T-helper 22 cell (primary cell): Measurements from ENCODE around the gene CFAP251.

Experiments
- DNase-seq: peaks from one replicate; pipeline ENCODE4 v3.0.0-alpha.2; 2020; ENCODE audit warnings: low read depth

Gene CFAP251

DNA sequence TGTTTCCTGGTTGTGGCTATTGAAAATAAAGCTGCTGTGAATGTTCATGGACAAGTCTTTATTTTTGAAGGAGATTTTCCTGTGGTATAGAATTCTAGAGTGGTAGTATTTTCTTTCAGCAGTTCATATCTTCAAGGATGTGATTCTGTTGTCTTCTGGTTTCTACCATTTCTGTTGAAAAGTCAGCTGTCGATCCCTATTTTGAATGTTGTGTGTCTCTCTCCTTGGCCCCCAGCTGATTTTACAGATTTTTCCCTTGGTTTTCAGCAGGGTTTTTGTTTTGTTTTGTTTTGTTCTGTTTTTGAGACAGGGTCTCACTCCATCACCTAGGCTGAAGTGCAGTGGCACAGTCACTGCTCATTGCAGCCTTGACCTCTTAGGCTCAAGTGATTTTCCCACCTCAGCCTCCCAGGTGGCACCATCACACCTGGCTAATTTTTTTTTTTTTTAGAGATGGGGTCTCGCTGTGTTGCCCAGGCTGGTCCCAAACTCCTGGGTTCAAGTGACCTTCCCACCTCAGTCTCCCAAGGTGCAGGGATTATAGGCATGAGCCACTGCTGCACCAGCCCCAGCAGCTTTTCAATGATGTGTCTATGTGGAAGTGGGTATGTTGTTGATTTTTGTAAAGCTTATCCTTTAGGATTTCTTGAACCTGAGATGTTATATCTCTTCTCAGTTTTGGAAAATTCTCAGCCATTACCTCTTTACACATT lies 28.1 kb downstream of the CFAP251 start:
- no peak for DNase-seq

GRCh38 chr12:121947981-121948380 lies 29.6 kb downstream of the CFAP251 start:
- DNase-seq = no peak

DNA sequence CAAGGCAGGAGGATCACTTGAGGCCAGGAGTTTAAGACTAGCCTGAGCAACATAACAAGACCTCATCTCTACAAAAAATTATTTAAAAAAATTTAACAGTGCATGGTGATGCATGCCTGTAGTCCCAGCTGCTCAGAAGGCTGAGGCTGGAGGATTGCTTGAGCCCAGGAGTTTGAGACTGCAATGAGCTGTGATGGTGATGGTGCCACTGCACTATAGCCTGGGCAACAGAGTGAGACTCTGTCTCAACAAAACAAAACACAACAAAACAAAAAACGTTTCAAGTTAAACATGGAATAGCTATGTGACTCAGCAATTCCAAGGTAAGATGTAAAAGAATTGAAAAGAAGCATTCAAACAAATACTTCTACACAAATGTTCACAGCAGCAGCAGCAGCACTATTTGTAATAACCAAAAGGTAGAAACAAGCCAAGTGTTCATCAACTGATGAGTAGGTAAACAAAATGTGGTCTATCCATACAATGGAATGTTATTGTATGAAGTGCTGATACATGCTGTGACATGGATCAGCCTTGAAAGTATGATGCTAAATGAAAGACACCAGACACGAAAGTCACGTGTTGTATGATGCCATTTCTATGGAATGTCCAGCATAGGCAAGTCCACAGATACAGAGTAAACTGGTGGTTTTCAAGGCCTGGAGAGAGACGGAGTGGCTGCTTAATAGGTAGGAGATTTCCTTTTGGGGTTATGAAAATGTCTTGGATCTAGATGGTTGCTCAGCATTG lies 31.4 kb downstream of the CFAP251 start:
- no peak for DNase-seq

GRCh38 chr12:121953117-121953692 lies 34.8 kb downstream of the CFAP251 start:
- no peak for DNase-seq

DNA sequence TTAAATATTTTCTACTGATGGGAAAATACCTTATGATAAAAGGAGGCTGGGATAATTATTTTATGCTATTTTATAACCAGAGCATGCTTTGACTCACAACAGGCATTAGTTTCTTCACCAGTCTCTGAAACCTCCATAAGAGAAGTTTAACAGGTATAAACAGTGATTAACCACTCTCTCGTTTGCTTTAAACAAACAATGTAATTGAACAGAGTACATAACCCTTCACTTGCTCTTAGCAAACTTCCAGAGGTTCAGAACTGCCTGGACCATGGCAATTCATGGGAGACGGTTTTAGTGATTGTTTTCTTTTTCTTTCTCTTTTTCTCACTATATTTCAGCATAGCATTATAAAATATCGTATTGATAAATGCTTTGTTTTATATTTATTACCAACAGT lies 35.3 kb downstream of the CFAP251 start:
- no peak for DNase-seq

DNA sequence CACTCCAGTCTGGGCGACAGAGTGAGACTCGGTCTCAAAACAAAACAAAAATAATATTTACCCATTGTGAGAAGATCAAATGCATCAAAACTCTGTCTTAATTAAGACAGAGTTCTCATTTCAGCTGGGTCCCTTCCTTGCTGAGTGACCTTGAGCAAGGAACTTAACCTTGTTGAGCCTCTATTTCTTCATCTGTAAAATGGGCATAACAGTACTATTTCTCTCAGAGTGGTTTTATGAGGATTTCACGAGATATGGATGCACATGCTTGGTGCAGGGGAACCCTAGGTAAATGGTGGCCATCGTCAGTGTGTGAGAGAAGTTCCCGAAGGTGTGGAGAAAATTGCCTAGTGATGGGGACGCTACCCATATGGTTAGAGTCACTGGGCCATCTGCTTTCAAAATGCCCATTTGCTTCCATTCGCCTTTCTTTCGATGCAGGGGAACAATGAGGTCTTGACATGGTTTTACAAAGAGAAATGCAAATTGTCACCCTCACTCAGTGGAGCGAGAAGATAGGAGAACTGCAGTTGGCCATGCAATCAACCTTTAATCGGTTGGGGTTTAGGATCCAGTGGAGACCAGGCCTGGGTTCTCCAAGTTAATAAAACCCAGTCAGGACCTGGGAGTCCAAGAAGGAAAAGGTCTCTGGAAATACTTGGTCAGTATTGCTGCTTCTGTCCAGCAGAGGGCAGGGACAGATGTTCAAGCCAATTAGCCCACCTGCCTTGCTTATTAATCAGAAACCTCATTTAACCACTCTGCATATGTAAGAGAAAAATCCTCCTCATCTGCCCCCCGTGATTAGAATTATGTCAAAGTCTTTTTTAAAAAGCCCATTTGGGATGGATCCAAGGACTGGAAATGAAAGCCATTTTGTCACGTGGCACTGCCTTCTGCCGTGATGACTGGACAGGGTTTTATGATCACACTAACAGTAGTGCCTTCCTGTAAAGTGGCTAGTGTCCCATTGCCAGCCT lies 37.2 kb downstream of the CFAP251 start:
- no peak for DNase-seq

DNA sequence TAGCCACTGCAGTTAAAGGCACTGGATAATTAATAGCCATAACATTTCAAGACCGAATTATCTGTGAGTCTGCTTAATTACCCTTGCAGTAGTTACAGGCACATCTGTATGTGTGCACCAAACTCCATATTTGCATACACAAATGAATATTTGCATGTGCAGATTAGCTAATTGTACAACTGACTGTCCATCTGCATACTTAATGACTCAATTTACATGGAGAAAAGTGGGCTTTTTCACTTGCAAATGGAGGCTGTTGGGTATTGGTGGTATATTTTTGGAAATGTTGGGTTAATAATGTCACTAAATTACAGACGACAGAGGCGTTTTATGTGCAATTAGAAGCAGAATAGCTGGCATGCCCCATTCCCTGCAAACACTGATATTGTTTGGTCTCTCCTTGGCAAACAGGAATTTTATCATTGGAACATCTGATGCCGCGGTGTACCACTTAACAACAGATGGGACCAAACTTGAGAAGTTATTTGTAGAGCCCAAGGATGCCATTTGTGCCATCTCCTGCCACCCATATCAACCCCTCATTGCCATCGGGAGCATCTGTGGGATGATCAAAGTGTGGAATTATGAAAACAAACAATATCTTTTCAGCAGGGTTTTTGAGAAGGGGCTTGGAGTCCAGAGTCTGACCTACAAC lies 39.6 kb downstream of the CFAP251 start:
- DNase-seq = no peak

GRCh38 chr12:121958541-121959240 lies 40.3 kb downstream of the CFAP251 start:
- no peak for DNase-seq

GRCh38 chr12:121960541-121960940 lies 42.1 kb downstream of the CFAP251 start:
- DNase-seq = no peak

DNA sequence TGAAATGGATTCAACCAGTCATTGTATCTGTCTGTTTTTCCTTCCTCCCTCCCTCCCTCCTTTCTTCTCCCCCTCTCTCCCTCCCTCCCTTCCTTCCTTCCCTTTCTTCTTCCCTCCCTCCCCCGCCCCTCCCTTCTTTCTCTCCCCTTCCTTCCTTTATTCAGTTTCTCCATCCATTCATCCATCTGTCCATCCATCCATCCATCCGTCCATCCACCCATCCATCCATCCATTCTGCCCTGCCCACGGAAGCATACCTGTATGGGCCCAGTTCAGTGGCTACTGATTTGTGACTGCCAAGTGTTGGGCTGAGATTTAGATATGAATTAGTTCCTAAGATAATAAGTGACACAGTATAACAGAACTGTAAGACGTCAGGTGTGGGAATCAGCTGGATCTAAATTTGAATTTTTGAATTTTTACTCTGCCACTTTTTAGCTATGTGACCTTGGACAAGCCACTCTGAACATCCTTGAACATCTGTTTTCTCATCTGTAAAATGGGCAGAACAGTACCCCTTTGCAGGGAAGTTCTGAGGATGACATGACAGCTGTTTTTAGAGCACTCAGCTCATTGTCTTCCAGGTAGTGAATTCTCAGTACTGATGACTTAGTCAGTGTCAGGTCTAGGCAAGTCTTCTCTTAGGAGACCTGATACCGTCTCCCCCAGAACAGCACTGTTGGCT lies 42.9 kb downstream of the CFAP251 start:
- no peak for DNase-seq

GRCh38 chr12:121963341-121964018 lies 45.1 kb downstream of the CFAP251 start:
- DNase-seq = no peak

- DNase-seq = no peak
These were observed 46.6 kb downstream of the CFAP251 start for GRCh38 chr12:121964813-121965643.

GRCh38 chr12:121966959-121967358 lies 48.6 kb downstream of the CFAP251 start:
- DNase-seq = no peak

DNA sequence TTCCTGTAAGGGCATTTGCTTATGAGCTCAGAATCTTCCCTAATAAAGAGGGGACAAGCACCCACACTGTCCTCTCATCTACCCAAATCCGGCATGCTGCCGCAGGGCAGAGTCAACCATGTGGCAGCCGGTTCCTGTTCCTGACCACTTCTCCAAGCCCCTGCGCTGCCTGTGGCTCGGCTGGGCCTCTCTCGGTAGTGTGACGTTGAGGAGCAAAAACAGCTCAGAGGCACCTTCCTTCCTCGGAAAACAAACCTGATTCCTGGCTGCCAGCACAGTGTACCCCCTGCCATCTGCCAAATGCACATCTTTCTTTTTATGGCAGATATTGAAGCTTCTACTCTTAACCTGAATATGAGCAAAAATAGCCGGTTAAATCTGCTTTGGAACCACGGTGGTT lies 50.5 kb downstream of the CFAP251 start:
- no peak for DNase-seq

DNA sequence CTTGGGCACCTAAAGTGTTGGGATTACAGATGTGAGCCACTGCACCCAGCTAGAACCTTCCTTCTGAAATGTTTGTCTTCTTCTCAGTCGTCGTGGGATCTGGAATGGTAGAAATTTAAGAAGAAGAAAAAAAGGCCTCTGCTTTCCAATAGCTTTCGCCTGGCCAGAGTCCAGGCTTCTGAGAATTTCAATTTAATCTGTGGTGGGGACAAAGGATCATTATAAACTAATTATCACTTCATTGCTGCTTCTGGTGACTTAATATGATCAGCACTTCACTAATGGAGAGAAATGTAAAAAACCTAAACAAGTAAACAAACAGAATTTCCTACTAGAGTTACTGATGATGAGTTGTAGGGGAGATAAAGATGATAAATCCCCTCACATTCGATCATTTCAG lies 51.3 kb downstream of the CFAP251 start:
- DNase-seq = no peak

DNA sequence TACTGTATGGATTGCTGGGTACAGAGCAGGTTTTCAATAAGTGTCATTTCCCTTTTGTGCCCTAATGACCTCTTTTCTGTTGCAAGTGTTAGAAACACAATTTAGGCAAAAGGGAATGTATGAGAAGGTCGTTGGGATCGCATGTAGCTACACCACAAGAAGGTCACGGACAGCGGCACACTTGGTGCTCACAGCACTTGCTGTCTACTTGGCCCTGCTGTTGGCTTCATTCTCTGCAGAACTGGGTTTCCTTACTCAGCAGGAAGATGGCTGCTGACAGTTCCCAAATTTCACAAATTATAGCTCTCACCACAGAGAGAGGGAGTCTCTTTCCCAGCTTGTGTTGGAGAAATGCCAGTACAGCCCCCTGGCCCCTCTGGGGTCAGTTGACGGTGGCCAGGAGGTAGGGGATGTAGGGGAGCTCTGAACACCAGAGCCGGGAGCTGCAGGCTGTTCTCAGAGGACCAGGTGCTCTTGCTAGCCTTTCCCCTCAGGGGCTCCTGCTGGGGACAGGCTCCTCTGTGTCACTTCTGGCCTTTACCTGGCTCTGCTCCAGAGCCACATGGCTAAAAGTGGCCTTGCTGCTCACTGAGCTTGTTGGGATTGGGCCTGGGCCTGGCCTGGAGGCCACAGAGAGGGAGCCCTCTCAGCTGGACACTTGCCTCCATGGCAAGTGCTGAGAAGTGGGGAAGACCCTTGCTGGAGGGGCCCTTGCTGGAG lies 52.3 kb downstream of the CFAP251 start:
- no peak for DNase-seq

DNA sequence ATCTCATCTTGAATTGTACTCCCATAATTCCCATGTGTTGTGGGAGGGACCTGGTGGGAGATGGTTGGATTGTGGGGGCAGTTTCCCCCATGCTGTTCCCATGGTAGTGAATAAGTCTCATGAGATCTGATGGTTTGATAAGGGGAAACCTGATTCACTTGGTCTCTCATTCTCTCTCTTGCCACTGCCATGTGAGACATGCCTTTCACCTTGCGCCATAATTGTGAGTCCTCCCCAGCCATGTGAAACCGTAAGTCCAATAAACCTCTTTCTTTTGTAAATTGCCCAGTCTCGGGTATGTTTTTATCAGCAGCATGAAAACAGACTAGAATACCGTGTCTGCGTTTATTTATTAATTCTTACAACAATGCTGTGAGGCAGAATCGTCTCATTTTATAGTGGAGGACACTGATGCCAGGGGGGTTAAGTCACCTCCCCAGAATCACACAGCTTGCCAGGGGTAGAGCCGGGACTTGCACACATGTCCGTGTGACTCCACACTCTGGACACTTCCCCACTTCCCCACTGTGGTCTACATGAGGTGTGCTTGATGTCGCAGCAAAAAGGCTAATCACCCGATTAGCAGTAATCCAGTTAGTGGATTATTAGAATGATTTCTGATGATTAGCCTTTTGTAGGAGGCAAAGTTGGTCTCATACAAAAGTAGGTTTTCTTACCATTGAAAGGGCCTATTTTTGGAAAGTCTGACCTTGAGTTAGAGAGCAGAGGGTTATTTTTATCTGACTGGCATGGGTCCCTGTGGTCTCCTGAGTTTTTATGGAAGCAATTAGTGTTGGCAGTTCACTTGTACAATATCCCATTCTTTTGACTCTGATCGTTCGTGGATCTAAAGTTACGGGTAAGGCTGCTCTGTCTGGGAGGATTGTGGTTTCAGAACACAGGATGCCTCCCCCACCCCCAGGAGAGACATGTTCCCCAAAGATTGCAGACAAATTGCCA lies 55.9 kb downstream of the CFAP251 start:
- no peak for DNase-seq
